ENCODE measurements around the gene R3HDM1. TPM values are rescaled to one million over a fixed set of nuclear protein-coding genes. Genes with fewer than 3 reads are reported as not detected.

The R3HDM1 gene
- total and polyA plus RNA-seq, 2 donors (not counting 1 experiment from before 2014, with no cell fraction given), result 12.4 to 33.1 TPM

- H3K27ac ChIP-seq (ENCODE audit: insufficient read depth, low read length), result no peak overlapping the region
- H3K9me3 ChIP-seq (ENCODE audit: control insufficient read depth, insufficient read depth, low read depth, low read length), result no peaks in the 10 kb centered on the region
- H3K4me2 ChIP-seq (ENCODE audit: extremely low read depth, insufficient read depth, low read length), result no peak overlapping the region
- H4K20me1 ChIP-seq (ENCODE audit: control insufficient read depth, extremely low read depth, insufficient read depth, low read length), result no peaks in the 10 kb centered on the region
- no peaks in the 10 kb centered on the region for H3K27me3 ChIP-seq (ENCODE audit: control insufficient read depth, insufficient read depth, low read length)
- TF ChIP-seq, protein P1, sequence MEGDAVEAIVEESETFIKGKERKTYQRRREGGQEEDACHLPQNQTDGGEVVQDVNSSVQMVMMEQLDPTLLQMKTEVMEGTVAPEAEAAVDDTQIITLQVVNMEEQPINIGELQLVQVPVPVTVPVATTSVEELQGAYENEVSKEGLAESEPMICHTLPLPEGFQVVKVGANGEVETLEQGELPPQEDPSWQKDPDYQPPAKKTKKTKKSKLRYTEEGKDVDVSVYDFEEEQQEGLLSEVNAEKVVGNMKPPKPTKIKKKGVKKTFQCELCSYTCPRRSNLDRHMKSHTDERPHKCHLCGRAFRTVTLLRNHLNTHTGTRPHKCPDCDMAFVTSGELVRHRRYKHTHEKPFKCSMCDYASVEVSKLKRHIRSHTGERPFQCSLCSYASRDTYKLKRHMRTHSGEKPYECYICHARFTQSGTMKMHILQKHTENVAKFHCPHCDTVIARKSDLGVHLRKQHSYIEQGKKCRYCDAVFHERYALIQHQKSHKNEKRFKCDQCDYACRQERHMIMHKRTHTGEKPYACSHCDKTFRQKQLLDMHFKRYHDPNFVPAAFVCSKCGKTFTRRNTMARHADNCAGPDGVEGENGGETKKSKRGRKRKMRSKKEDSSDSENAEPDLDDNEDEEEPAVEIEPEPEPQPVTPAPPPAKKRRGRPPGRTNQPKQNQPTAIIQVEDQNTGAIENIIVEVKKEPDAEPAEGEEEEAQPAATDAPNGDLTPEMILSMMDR (conservative IDR thresholded peaks at IDR 0.05 in 1 of 2, IDR thresholded peaks at IDR 0.05 in 1 of 2; ENCODE audit: low read depth in 1 of 2, low read length in 2 of 2), result no peak
- TF ChIP-seq EZH2 (IDR thresholded peaks at IDR 0.05; ENCODE audit: low read length, missing control alignments), result no peak
- H3K79me2 ChIP-seq (ENCODE audit: control insufficient read depth, insufficient read depth, low read length), result no peaks in the 10 kb centered on the region
- H3K4me3 ChIP-seq (replicated peaks in 1 of 4; ENCODE audit: control extremely low read depth in 1 of 4, insufficient read depth in 1 of 4, low read depth in 3 of 4, low read length in 4 of 4), result no peak overlapping the region
- no peaks in the 10 kb centered on the region for H3K36me3 ChIP-seq (ENCODE audit: control insufficient read depth, insufficient read depth, low read length)
- H2AFZ ChIP-seq (ENCODE audit: low read length), result no peak overlapping the region
- no peak for DNase-seq (ENCODE audit: low read depth in 2 of 2)
- H3K9ac ChIP-seq (ENCODE audit: insufficient read depth, low read length), result no peak overlapping the region
- H3K4me1 ChIP-seq (ENCODE audit: control insufficient read depth, extremely low read depth, insufficient read depth, low read length), result no peaks in the 10 kb centered on the region
Observed at GRCh38 chr2:135689679-135690078, 158.4 kb downstream of the R3HDM1 start.

GRCh38 chr2:135694711-135695110 is 163.4 kb downstream of the R3HDM1 start:
- H3K4me2 ChIP-seq (ENCODE audit: extremely low read depth, insufficient read depth, low read length), result no peak overlapping the region
- H3K4me3 ChIP-seq (replicated peaks in 1 of 4; ENCODE audit: control extremely low read depth in 1 of 4, insufficient read depth in 1 of 4, low read depth in 3 of 4, low read length in 4 of 4), result no peak overlapping the region
- H3K79me2 ChIP-seq (ENCODE audit: control insufficient read depth, insufficient read depth, low read length), result no peaks in the 10 kb centered on the region
- H2AFZ ChIP-seq (ENCODE audit: low read length), result no peak overlapping the region
- no peak overlapping the region for H3K27ac ChIP-seq (ENCODE audit: insufficient read depth, low read length)
- H3K4me1 ChIP-seq (ENCODE audit: control insufficient read depth, extremely low read depth, insufficient read depth, low read length), result no peaks in the 10 kb centered on the region
- TF ChIP-seq, protein P1 (conservative IDR thresholded peaks at IDR 0.05 in 1 of 2, IDR thresholded peaks at IDR 0.05 in 1 of 2; ENCODE audit: low read depth in 1 of 2, low read length in 2 of 2), result no peak
- TF ChIP-seq EZH2 (IDR thresholded peaks at IDR 0.05; ENCODE audit: low read length, missing control alignments), result no peak
- H3K27me3 ChIP-seq (ENCODE audit: control insufficient read depth, insufficient read depth, low read length), result no peaks in the 10 kb centered on the region
- DNase-seq (ENCODE audit: low read depth in 2 of 2), result peak in 1 of 2 donors; percentile 25
- H4K20me1 ChIP-seq (ENCODE audit: control insufficient read depth, extremely low read depth, insufficient read depth, low read length), result no peaks in the 10 kb centered on the region
- H3K36me3 ChIP-seq (ENCODE audit: control insufficient read depth, insufficient read depth, low read length), result no peaks in the 10 kb centered on the region
- H3K9ac ChIP-seq (ENCODE audit: insufficient read depth, low read length), result no peak overlapping the region
- H3K9me3 ChIP-seq (ENCODE audit: control insufficient read depth, insufficient read depth, low read depth, low read length), result no peaks in the 10 kb centered on the region

- Histone ChIP-seq H3K9me3 (ENCODE audit: control insufficient read depth, insufficient read depth, low read depth, low read length) (no peaks in the 10 kb centered on the region), H3K4me3 (replicated peaks in 1 of 4; ENCODE audit: control extremely low read depth in 1 of 4, insufficient read depth in 1 of 4, low read depth in 3 of 4, low read length in 4 of 4) (no peak overlapping the region), H3K4me2 (ENCODE audit: extremely low read depth, insufficient read depth, low read length) (no peak overlapping the region), H3K27ac (ENCODE audit: insufficient read depth, low read length) (no peak overlapping the region), H3K79me2 (ENCODE audit: control insufficient read depth, insufficient read depth, low read length) (no peaks in the 10 kb centered on the region), H3K9ac (ENCODE audit: insufficient read depth, low read length) (no peak overlapping the region), H4K20me1 (ENCODE audit: control insufficient read depth, extremely low read depth, insufficient read depth, low read length) (no peaks in the 10 kb centered on the region), H3K36me3 (ENCODE audit: control insufficient read depth, insufficient read depth, low read length) (no peaks in the 10 kb centered on the region), H3K27me3 (ENCODE audit: control insufficient read depth, insufficient read depth, low read length) (no peaks in the 10 kb centered on the region), H3K4me1 (ENCODE audit: control insufficient read depth, extremely low read depth, insufficient read depth, low read length) (no peaks in the 10 kb centered on the region), H2AFZ (ENCODE audit: low read length) (no peak overlapping the region)
- no peak for DNase-seq (ENCODE audit: low read depth in 2 of 2)
- TF ChIP-seq EZH2 (IDR thresholded peaks at IDR 0.05; ENCODE audit: low read length, missing control alignments), result no peak
- TF ChIP-seq, protein P1 (conservative IDR thresholded peaks at IDR 0.05 in 1 of 2, IDR thresholded peaks at IDR 0.05 in 1 of 2; ENCODE audit: low read depth in 1 of 2, low read length in 2 of 2), result no peak
Observed at GRCh38 chr2:135698838-135699237, 167.6 kb downstream of the R3HDM1 start.
